Naive thymus-derived CD4-positive, alpha-beta T cell (primary cell): ENCODE data around the gene OR2AG2. TPM values are rescaled to one million over a fixed set of nuclear protein-coding genes. Genes with fewer than 3 reads are reported as not detected.
A peak's percentile ranks its signal among the peaks of the same experiment; 100 is the strongest.

Experiments used
- ATAC-seq: fragments of 150-1000 bp; cut with Tn5 transposase; 2 replicates; pipeline ENCODE4 v1.10.0; 2021; ENCODE audit warnings: mild to moderate bottlenecking, moderate library complexity
- CTCF ChIA-PET: fragments of 350-600 bp; sonication (Branson Sonifier 250); formaldehyde crosslinking; loops from one replicate; lab custom pipeline; 2021; ENCODE audit warnings: antibody characterized with exemption; lab: Charles Lee
- POLR2A ChIA-PET: fragments of 350-600 bp; sonication (Branson Sonifier 250); formaldehyde crosslinking; loops from one replicate; lab custom pipeline; 2021; ENCODE audit warnings: antibody characterized with exemption, inconsistent platforms; lab: Charles Lee
- DNase-seq, 9 donors: peaks; one replicate each; pipeline versions ENCODE4 v3.0.0 to v3.0.0-alpha.2; 2020 to 2022; ENCODE audit warnings: mixed read lengths in 1 of 9
- H3K27ac ChIP-seq: one replicate; pipeline ENCODE4 v1.7.0; 2013; ENCODE audit warnings: mild to moderate bottlenecking, low read depth, low read length, moderate library complexity
- H3K27me3 ChIP-seq, 2 donors: one replicate each; pipeline ENCODE4 v1.7.0; 2013; ENCODE audit warnings: low read length in 2 of 2, mild to moderate bottlenecking in 2 of 2, moderate library complexity in 2 of 2; ENCODE audit not compliant: control insufficient read depth in 2 of 2, insufficient read depth in 2 of 2
- H3K36me3 ChIP-seq, 3 experiments: 1 replicate in 2 of 3; 2 replicates in 1 of 3; pipeline ENCODE4 v1.7.0; 2013; ENCODE audit warnings: low read length in 3 of 3, mild to moderate bottlenecking in 3 of 3, moderate library complexity in 1 of 3; ENCODE audit not compliant: insufficient read depth in 3 of 3, control insufficient read depth in 2 of 3
- H3K4me1 ChIP-seq, 2 donors: one replicate each; pipeline ENCODE4 v1.7.0; 2013; ENCODE audit warnings: low read length in 2 of 2, mild to moderate bottlenecking in 2 of 2, moderate library complexity in 1 of 2; ENCODE audit not compliant: control insufficient read depth in 2 of 2, insufficient read depth in 2 of 2
- H3K4me3 ChIP-seq: 2 replicates; pipeline ENCODE4 v1.7.0; 2013; ENCODE audit warnings: mild to moderate bottlenecking, low read length
- H3K9me3 ChIP-seq, 3 experiments: 1 replicate in 2 of 3; 2 replicates in 1 of 3; pipeline ENCODE4 v1.7.0; 2013; ENCODE audit warnings: low read length in 3 of 3; ENCODE audit not compliant: control insufficient read depth in 2 of 3
- H3K27ac Mint-ChIP-seq, 9 donors: one replicate each; pipeline ENCODE4 v1.8.0; 2020 to 2022; ENCODE audit warnings: mixed read lengths in 9 of 9, mild to moderate bottlenecking in 8 of 9, moderate library complexity in 5 of 9, inconsistent platforms in 2 of 9
- H3K27me3 Mint-ChIP-seq, 5 donors: one replicate each; pipeline ENCODE4 v1.8.0; 2021 to 2022; ENCODE audit warnings: mixed read lengths in 5 of 5, mild to moderate bottlenecking in 1 of 5
- H3K36me3 Mint-ChIP-seq, 5 donors: one replicate each; pipeline ENCODE4 v1.8.0; 2020 to 2022; ENCODE audit warnings: mixed read lengths in 5 of 5, mild to moderate bottlenecking in 3 of 5, inconsistent platforms in 1 of 5
- H3K4me1 Mint-ChIP-seq, 7 donors: one replicate each; pipeline ENCODE4 v1.8.0; 2020 to 2022; ENCODE audit warnings: mixed read lengths in 7 of 7, mild to moderate bottlenecking in 3 of 7, inconsistent platforms in 1 of 7
- H3K4me3 Mint-ChIP-seq, 10 donors: one replicate each; pipeline ENCODE4 v1.8.0; 2020 to 2022; ENCODE audit warnings: mild to moderate bottlenecking in 10 of 10, mixed read lengths in 10 of 10, moderate library complexity in 6 of 10, inconsistent platforms in 2 of 10
- H3K9me3 Mint-ChIP-seq, 11 donors: one replicate each; pipeline ENCODE4 v1.8.0; 2020 to 2022; ENCODE audit warnings: mixed read lengths in 11 of 11, mild to moderate bottlenecking in 4 of 11, inconsistent platforms in 1 of 11, moderate library complexity in 1 of 11
- intact Hi-C, 2 donors: fragments of 100-400 bp; cut with micrococcal nuclease; formaldehyde crosslinking; loops; one replicate each; pipeline ENCODE4 v1.15.1; 2023
- polyA plus RNA-seq, 2 donors: library from polyadenylated mRNA; unstranded; fragments of 300-500 nt; fragmentation: Illumina TruSeq; gene quantifications; one replicate each; pipeline ENCODE4 v1.2.3, GENCODE V29; 2021
- total RNA-seq, 6 experiments: library from RNA in 5 of 6; stranded (reverse) in 5 of 6; gene quantifications; 1 replicate in 5 of 6; 2 replicates in 1 of 6; pipeline ENCODE4 v1.2.3 and lab custom pipeline; 2021 to 2026

The OR2AG2 gene
- total and polyA plus RNA-seq, 7 experiments from 2014 or later = 0.15 TPM; not detected in 6

- no peak overlapping the region for H3K4me3 ChIP-seq
- ATAC-seq (peak; percentile 86), DNase-seq (peak in 8 of 9 donors; percentile 46 to 79 (median 72))
- Mint-ChIP-seq H3K27me3 (no peaks in the 10 kb centered on the region), H3K4me1 (peaks cover 65 to 96% (median 86%) of the 10 kb centered on the region in 7 donors), H3K36me3 (peaks cover 7 to 47% (median 32%) of the 10 kb centered on the region in 5 donors), H3K4me3 (peak overlapping the region in 9 of 10 donors; percentile 4 to 90 (median 46)), H3K9me3 (no peaks in the 10 kb centered on the region), H3K27ac (peak overlapping the region in 8 of 9 donors; percentile 34 to 92 (median 83))
- peaks cover 70 to 73% of the 10 kb centered on the region in 2 donors for H3K4me1 ChIP-seq
- ChIA-PET POLR2A (interaction anchor here (0.6 to 10.0 kb wide), 10 partner anchors 8 to 127 kb away, joined by 3 to 76 read pairs (median 4); no protein-coding TSS in a partner anchor), CTCF (interaction anchor here (0.6 to 17.2 kb wide), 13 partner anchors 9 to 215 kb away, joined by 3 to 425 read pairs (median 3); partner anchors contain the start of gene TAF10)
- no peaks in the 10 kb centered on the region for H3K27me3 ChIP-seq
- peaks cover 0 to 18% (median 5%) of the 10 kb centered on the region in 3 experiments for H3K36me3 ChIP-seq
- intact Hi-C loops = loop anchor here (1.0 to 2.0 kb wide), 3 partner anchors 8 to 35 kb away; no protein-coding TSS in a partner anchor
- no peaks in the 10 kb centered on the region for H3K9me3 ChIP-seq
- peak overlapping the region; percentile 61 for H3K27ac ChIP-seq
These were observed 33.8 kb downstream of the OR2AG2 start for GRCh38 chr11:6737872-6738466.

- Mint-ChIP-seq H3K4me3 (peak overlapping the region in 7 of 10 donors; percentile 10 to 90 (median 63)), H3K9me3 (no peaks in the 10 kb centered on the region), H3K4me1 (peaks cover 59 to 95% (median 82%) of the 10 kb centered on the region in 7 donors), H3K27me3 (no peaks in the 10 kb centered on the region), H3K27ac (peak overlapping the region in 7 of 9 donors; percentile 82 to 92 (median 86)), H3K36me3 (peaks cover 7 to 45% (median 24%) of the 10 kb centered on the region in 5 donors)
- POLR2A ChIA-PET = interaction anchor here (0.6 to 10.0 kb wide), 9 partner anchors 10 to 124 kb away, joined by 3 to 76 read pairs (median 5); partner anchors contain the start of gene MRPL17
- Histone ChIP-seq H3K4me1 (peaks cover 70 to 73% of the 10 kb centered on the region in 2 donors), H3K9me3 (no peaks in the 10 kb centered on the region), H3K4me3 (no peak overlapping the region), H3K27ac (peak overlapping the region; percentile 44), H3K36me3 (peaks cover 0 to 18% (median 5%) of the 10 kb centered on the region in 3 experiments), H3K27me3 (no peaks in the 10 kb centered on the region)
- CTCF ChIA-PET = interaction anchor here (0.6 to 17.2 kb wide), 10 partner anchors 8 to 789 kb away, joined by 3 to 425 read pairs (median 4); partner anchors contain the start of gene ILK
- intact Hi-C loops = no loop called here
- no peak for ATAC-seq
- no peak for DNase-seq
These were observed 35.2 kb downstream of the OR2AG2 start for GRCh38 chr11:6736495-6737121.

- H3K9me3 Mint-ChIP-seq = no peaks in the 10 kb centered on the region
- no peaks in the 10 kb centered on the region for H3K9me3 ChIP-seq
- no peaks in the 10 kb centered on the region for H3K27me3 ChIP-seq
- peak overlapping the region in 8 of 9 donors; percentile 50 to 92 (median 84) for H3K27ac Mint-ChIP-seq
- peaks cover 66 to 68% of the 10 kb centered on the region in 2 donors for H3K4me1 ChIP-seq
- no peak overlapping the region for H3K4me3 ChIP-seq
- H3K27me3 Mint-ChIP-seq = no peaks in the 10 kb centered on the region
- DNase-seq (peak in 4 of 9 donors; percentile 17 to 29 (median 25)), ATAC-seq (no peak)
- H3K36me3 ChIP-seq = peaks cover 0 to 18% (median 5%) of the 10 kb centered on the region in 3 experiments
- peaks cover 52 to 95% (median 79%) of the 10 kb centered on the region in 7 donors for H3K4me1 Mint-ChIP-seq
- intact Hi-C loops = loop anchor here in 1 of 2 donors (2.0 kb wide), 1 partner anchor 25 kb away; no protein-coding TSS in a partner anchor
- H3K27ac ChIP-seq = peak overlapping the region; percentile 44
- peaks cover 3 to 47% (median 21%) of the 10 kb centered on the region in 5 donors for H3K36me3 Mint-ChIP-seq
- POLR2A ChIA-PET = interaction anchor here (1.0 to 10.0 kb wide), 7 partner anchors 11 to 131 kb away, joined by 3 to 76 read pairs (median 8); partner anchors contain the start of genes ILK, RRP8 and TAF10
- peak overlapping the region; percentile 7 to 90 (median 64) for H3K4me3 Mint-ChIP-seq
- CTCF ChIA-PET = interaction anchor here (0.7 to 17.2 kb wide), 7 partner anchors 8 to 142 kb away, joined by 3 to 425 read pairs (median 3); partner anchors contain the start of gene ILK
These were observed 36.5 kb downstream of the OR2AG2 start for GRCh38 chr11:6735306-6735705.

GRCh38 chr11:6734616-6735015 lies 37.2 kb downstream of the OR2AG2 start:
- ChIA-PET POLR2A (interaction anchor here (1.0 to 10.0 kb wide), 6 partner anchors 12 to 131 kb away, joined by 3 to 76 read pairs (median 5); partner anchors contain the start of genes ILK, RRP8 and TAF10), CTCF (interaction anchor here (0.8 to 17.2 kb wide), 4 partner anchors 11 to 30 kb away, joined by 3 to 425 read pairs (median 17); no protein-coding TSS in a partner anchor)
- H3K36me3 Mint-ChIP-seq = peaks cover 3 to 50% (median 20%) of the 10 kb centered on the region in 5 donors
- Histone ChIP-seq H3K36me3 (peaks cover 0 to 18% (median 5%) of the 10 kb centered on the region in 3 experiments), H3K9me3 (no peaks in the 10 kb centered on the region), H3K4me1 (peaks cover 59 to 61% of the 10 kb centered on the region in 2 donors), H3K27me3 (no peaks in the 10 kb centered on the region), H3K27ac (peak overlapping the region; percentile 44), H3K4me3 (no peak overlapping the region)
- DNase-seq (no peak), ATAC-seq (no peak)
- intact Hi-C loops = loop anchor here in 1 of 2 donors (2.0 kb wide), 1 partner anchor 24 kb away; no protein-coding TSS in a partner anchor
- H3K4me3 Mint-ChIP-seq = peak overlapping the region in 9 of 10 donors; percentile 7 to 90 (median 67)
- H3K9me3 Mint-ChIP-seq = no peaks in the 10 kb centered on the region
- H3K27ac Mint-ChIP-seq = peak overlapping the region in 8 of 9 donors; percentile 50 to 92 (median 84)
- H3K4me1 Mint-ChIP-seq = peaks cover 47 to 95% (median 73%) of the 10 kb centered on the region in 7 donors
- no peaks in the 10 kb centered on the region for H3K27me3 Mint-ChIP-seq

GRCh38 chr11:6733326-6734275 lies 38.2 kb downstream of the OR2AG2 start:
- CTCF ChIA-PET = interaction anchor here (0.7 to 17.2 kb wide), 6 partner anchors 10 to 203 kb away, joined by 3 to 425 read pairs (median 4); no protein-coding TSS in a partner anchor
- H3K27me3 ChIP-seq = no peaks in the 10 kb centered on the region
- peak overlapping the region; percentile 19 to 90 (median 71) for H3K4me3 Mint-ChIP-seq
- H3K27me3 Mint-ChIP-seq = no peaks in the 10 kb centered on the region
- H3K36me3 Mint-ChIP-seq = peaks cover 3 to 52% (median 25%) of the 10 kb centered on the region in 5 donors
- POLR2A ChIA-PET = interaction anchor here (0.5 to 10.0 kb wide), 7 partner anchors 12 to 122 kb away, joined by 3 to 76 read pairs (median 4); partner anchors contain the start of gene TAF10
- intact Hi-C loops = loop anchor here in 1 of 2 donors (1.0 to 2.0 kb wide), 3 partner anchors 8 to 23 kb away; no protein-coding TSS in a partner anchor
- peaks cover 46 to 95% (median 73%) of the 10 kb centered on the region in 7 donors for H3K4me1 Mint-ChIP-seq
- H3K9me3 ChIP-seq = no peaks in the 10 kb centered on the region
- no peak overlapping the region for H3K4me3 ChIP-seq
- ATAC-seq = peak; percentile 84
- H3K4me1 ChIP-seq = peaks cover 59 to 63% of the 10 kb centered on the region in 2 donors
- peak overlapping the region in 8 of 9 donors; percentile 65 to 92 (median 84) for H3K27ac Mint-ChIP-seq
- DNase-seq = peak in 7 of 9 donors; percentile 41 to 73 (median 61)
- no peaks in the 10 kb centered on the region for H3K9me3 Mint-ChIP-seq
- H3K27ac ChIP-seq = peak overlapping the region; percentile 44
- H3K36me3 ChIP-seq = peaks cover 0 to 17% (median 5%) of the 10 kb centered on the region in 3 experiments
